ENCODE measurements around the gene KREMEN2. TPM values are rescaled to one million over a fixed set of nuclear protein-coding genes. Genes with fewer than 3 reads are reported as not detected.

Gene KREMEN2
- total and polyA plus RNA-seq, 2 of the 13 experiments (the other 11 are each of a cell fraction or from before 2014, with no cell fraction given): 0.48 to 1.2 TPM

GRCh38 chr16:2968738-2969544 is 4.9 kb downstream of the KREMEN2 start, which contains the start of gene PAQR4 (continued):
- TF ChIP-seq ZNF646 (CRISPR knock-in tag; IDR thresholded peaks at IDR 0.05): 0 out of 2 replicates have a peak, but pooled peaks have one; percentile 41
- TF ChIP-seq PAWR (CRISPR knock-in tag; IDR thresholded peaks at IDR 0.05; ENCODE audit: borderline replicate concordance): 0 out of 2 replicates have a peak, but pooled peaks have one; percentile 82
- no peak for TF ChIP-seq HCFC1 (IDR thresholded peaks at IDR 0.05; ENCODE audit: low read depth, low read length)
- TF ChIP-seq SAP130 (CRISPR knock-in tag; IDR thresholded peaks at IDR 0.05; ENCODE audit: low read depth): peak; percentile 99
- TF ChIP-seq ZBTB20 (CRISPR knock-in tag; IDR thresholded peaks at IDR 0.05; ENCODE audit: borderline replicate concordance, low read depth): peak; percentile 95; the same call in 1 of the 2 replicates
- peak; percentile 17; the same call in 1 of the 2 replicates for TF ChIP-seq AKAP8 (CRISPR knock-in tag; IDR thresholded peaks at IDR 0.05)
- peak; percentile 83; the same call in 1 of the 2 replicates for TF ChIP-seq ZNF280D (CRISPR knock-in tag; IDR thresholded peaks at IDR 0.05)
- TF ChIP-seq TMF1 (CRISPR knock-in tag; IDR thresholded peaks at IDR 0.05; ENCODE audit: low read depth): peak; percentile 91
- TF ChIP-seq GATAD1 (CRISPR knock-in tag; IDR thresholded peaks at IDR 0.05): peak; percentile 74; the same call in 1 of the 2 replicates
- peak; percentile 54 for TF ChIP-seq HNRNPLL (IDR thresholded peaks at IDR 0.05; ENCODE audit: low read depth, low read length, poor library complexity, severe bottlenecking)
- TF ChIP-seq, protein P1, sequence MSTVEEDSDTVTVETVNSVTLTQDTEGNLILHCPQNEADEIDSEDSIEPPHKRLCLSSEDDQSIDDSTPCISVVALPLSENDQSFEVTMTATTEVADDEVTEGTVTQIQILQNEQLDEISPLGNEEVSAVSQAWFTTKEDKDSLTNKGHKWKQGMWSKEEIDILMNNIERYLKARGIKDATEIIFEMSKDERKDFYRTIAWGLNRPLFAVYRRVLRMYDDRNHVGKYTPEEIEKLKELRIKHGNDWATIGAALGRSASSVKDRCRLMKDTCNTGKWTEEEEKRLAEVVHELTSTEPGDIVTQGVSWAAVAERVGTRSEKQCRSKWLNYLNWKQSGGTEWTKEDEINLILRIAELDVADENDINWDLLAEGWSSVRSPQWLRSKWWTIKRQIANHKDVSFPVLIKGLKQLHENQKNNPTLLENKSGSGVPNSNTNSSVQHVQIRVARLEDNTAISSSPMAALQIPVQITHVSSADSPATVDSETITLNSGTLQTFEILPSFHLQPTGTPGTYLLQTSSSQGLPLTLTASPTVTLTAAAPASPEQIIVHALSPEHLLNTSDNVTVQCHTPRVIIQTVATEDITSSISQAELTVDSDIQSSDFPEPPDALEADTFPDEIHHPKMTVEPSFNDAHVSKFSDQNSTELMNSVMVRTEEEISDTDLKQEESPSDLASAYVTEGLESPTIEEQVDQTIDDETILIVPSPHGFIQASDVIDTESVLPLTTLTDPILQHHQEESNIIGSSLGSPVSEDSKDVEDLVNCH (CRISPR knock-in tag; IDR thresholded peaks at IDR 0.05): peak; percentile 85; the same call in 1 of the 2 replicates
- no peak for TF ChIP-seq SOX13 (IDR thresholded peaks at IDR 0.05)
- peak in 1 of 2 experiments; percentile 52; a peak in 2 of 4 replicates for TF ChIP-seq SOX13 (CRISPR knock-in tag; conservative IDR thresholded peaks at IDR 0.05 in 1 of 2, IDR thresholded peaks at IDR 0.05 in 1 of 2)

Data from HepG2 (cell line).